HL-60/S4 treated with retinoic acid at 250 ng/mL for 4 days and 3 days (cell line): ENCODE data around the gene NOP14.
"Not testable (repeated sequence)": the region's sequence is repeated elsewhere in the genome, so short reads cannot be mapped to it uniquely, and the experiment has no call there.

Experiments
- in situ Hi-C: fragments of 300-500 bp; cut with MboI; formaldehyde crosslinking; loops from 2 replicates; pipeline ENCODE4 v1.7.0; 2022; ENCODE audit warnings: low sequenced_read_pairs

Gene NOP14

DNA sequence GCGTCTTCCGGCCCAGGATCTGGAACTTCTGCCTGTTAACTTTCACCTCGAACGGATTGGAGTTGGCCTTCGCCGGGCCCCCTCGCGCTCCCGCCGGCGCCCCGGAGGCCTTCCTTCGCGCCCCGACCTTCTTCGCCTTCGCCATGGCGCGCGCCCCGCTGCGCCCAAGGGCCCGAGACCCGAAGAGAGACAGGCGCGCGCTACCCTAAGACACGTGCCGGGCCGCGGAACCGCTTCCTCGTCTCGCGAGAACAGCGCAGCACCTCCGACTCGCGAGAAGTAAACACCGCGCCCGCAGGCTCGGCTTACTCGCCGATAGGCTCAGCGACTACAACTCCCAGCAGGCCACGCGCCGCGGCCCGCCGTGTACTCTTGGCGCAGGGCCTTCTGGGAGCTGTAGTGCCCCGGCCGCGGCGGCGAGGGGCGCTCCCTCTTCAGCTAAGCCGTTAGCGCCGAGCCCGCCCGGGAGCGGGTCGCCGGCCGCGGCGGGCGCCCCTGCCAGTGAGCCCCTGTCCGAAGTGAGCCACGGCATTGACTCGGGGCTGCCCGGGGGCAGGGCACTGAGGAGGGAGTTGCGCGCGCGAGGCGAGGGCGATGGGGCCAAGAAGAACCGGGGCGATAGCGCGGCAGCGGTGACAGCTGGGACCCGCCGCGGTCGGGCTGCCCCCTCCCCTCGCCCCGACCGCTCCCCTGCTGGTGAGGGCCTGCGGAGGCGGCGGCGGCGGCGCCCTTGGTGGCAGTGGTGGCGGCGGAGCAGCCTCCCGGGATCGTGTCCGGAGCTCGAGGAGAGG is at the start of gene NOP14, which contains the start of gene GRK4:
NOP14 (minus strand) TSS at position 232 of the 791 bp plus-strand sequence; CDS start at position 145, 87 bp downstream.
GRK4 (plus strand) TSS at position 397 of the 791 bp plus-strand sequence. CDS start 500 bp downstream, outside the sequence.
- in situ Hi-C loops: no loop called here

DNA sequence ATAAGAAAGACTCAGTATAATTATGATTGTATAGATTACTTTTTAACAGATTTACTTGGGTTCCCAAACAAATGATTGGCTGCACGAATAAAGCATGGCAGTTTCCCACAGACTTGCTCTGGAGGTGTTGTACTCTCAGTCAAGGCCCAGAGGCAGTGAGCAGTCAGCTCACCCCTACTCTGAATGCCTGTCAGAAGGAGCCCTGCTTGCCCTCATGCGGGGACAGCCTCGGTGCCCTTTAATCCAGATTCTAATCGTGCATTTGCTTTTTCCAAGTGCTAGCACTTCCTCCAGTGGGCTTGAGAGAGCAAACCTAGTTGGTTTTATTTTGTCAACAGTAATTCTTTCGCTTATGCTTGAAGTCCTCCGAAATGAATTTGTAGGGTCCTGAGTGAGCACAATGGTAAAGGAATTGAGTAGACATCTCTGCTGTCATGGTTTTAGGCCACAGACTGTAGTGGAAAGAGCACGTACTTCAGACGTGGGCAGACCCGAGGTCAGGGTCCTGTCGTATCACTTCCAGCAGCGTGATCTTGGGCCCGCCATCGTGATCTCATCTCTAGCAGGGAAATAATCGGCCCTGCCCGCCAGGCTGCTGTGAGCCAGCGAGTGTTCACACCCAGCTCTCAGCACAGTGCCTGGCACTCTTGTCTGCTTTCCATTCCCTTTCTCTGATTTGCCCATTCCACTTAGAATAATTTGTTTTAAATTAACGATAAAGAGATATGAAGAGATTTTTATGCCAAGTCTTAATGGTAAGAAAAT is 48.4 kb upstream of the NOP14 start:
- in situ Hi-C loops: no loop called here

DNA sequence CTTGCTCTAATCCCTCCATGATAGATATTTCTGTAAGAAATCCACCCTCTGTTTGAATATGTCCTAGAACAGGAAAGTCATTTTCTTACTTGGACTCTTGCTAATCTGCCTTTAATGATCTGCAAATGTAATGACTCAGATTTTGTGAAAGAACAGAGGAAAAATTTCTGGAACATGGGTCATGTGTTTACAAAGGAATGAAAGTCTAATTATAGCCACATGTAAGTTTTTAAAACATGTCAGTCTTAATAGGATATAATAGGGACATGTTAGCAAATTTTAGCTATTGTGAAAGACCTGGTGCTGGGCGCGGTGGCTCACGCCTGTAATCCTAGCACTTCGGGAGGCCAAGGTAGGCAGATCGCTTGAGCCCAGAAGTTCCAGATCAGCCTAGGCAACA is 47.8 kb upstream of the NOP14 start:
- in situ Hi-C loops: no loop called here

DNA sequence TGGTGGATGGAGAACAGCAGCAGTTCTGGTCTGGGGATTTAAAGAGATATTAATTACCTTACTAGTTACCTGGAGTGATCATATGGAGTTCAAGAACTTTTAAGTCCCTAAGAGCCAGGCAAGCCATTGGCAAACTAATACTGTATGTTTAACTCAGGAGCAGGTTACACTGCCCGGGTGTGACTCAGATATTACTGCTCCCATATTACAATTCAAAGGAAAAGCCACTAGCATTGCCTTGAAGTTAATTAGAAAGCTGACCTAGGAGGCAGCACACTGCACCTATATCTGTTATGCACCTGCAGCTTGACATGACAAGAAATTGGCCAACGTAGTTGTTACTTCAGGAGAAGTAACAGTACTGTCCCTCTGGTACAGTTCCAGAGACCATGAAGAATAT is 47.4 kb upstream of the NOP14 start:
- in situ Hi-C loops: no loop called here

DNA sequence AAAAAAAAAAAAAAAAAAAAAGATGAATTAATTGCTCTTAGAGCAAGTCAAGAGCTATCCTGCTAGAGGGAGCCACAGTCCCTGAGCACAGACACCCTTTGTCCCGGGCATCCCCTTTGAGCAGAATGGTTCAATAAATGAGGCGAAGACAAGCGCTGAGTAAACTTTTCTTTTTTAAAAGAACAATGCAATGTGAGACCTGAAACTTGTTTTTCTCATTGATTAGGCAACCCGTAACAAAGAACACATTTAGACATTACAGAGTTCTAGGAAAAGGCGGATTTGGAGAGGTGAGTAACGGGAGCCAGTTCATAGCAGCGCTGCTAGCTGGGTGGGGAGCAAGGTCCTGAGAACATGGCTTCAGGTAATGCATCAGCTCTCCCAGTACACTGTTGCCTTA is 46.2 kb upstream of the NOP14 start:
- in situ Hi-C loops: no loop called here

DNA sequence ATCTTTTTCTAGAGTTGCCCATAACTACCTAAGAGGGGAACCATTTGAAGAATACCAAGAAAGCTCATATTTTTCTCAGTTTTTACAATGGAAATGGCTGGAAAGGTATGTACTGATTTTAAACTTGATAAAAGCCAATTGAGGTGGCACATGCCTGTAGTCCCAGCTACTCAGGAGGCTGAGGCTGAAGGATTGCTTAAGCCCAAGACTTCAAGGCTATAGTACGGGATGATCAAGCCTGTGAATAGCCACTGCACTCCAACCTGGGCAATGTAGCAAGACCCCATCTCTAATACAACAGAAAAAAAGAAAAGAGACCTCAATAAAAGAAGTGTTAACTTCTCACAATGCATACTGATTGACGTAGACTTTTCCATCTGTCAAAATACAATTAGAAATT is 44.5 kb upstream of the NOP14 start:
- in situ Hi-C loops: no loop called here

DNA sequence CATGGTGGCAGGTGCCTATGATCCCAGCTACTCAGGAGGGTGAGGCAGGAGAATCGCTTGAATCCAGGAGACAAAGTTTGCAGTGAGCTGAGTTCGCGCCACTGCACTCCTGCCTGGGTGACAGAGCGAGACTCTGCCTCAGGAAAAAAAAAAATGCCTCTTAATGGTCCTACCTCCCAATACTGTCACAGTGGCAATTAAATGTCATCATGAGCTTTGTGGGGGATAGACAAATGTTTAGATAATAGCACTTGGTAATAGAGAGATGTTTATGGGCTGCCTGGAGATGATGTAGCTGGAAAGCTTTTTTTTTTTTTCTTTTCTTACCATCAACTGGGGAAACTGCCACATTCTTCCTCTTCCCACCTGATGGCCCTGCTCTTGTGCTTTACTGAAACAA is 33.2 kb upstream of the NOP14 start:
- in situ Hi-C loops: no loop called here

DNA sequence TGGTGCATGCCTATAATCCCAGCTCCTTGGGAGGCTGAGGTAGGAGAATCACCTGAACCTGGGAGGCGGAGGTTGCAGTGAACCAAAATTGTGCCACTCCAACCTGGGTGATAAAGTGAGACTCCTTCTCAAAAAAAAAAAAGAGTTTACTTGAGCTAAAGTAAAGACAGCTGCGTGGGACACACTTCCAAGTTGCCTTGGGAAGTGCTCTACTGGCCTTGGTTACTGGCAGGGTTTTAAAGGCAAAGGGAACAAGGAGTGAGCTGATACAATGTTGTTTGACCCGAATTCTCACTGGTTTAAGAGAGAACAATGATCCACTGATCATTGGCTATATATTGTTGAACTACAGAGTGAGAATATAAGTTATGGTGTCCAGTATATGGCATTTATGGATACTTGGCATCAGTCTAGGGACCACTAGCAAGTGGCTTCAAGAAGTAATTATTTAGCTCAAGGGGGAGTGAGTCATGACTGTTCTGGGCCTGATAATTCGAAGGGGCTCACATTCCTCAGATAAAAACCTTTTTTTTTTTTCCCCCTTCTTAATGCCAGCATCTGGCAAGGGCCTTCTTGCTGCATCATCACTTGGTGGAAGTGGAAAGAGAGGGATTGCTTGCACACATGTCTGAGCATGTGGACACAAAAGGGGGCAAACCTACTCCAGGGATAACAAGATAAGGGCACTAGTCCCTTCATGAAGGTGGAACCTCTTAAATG is 32.5 kb upstream of the NOP14 start:
- in situ Hi-C loops: no loop called here

DNA sequence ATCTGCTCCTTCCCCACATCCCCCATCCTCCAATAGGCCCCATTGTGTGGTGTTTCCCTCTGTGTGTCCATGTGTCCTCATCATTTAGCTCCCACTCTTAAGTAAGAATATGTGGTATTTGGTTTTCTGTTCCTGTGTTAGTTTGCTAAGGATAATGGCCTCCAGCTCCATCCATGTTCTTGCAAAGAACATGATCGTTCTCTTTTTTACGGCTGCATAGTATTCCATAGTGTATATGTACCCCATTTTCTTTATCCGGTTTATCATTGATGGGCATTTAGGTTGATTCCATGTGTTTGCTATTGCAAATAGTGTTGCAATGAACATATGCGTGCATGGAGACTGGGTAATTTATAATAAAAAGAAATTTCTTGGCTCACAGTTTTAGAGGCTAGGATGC is 31.7 kb upstream of the NOP14 start:
- in situ Hi-C loops: no loop called here

DNA sequence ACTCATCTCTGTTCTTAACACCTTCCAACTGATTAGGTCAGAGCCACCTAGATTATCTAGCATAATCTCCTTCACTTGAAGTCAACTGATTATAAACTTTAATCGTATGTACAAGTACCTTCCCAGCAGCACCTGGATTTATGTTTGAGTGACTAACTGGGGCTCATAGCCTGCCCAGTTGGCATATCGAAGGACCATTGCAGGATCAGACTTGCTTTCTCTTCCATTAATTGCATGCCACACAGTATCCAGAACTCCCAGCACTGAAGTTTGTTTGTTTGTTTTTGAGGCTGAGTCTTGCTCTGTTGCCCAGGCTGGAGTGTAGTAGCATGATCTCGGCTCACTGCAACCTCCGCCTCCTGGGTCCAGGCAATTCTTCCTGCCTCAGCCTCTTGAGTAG is 28.0 kb upstream of the NOP14 start:
- in situ Hi-C loops: no loop called here

DNA sequence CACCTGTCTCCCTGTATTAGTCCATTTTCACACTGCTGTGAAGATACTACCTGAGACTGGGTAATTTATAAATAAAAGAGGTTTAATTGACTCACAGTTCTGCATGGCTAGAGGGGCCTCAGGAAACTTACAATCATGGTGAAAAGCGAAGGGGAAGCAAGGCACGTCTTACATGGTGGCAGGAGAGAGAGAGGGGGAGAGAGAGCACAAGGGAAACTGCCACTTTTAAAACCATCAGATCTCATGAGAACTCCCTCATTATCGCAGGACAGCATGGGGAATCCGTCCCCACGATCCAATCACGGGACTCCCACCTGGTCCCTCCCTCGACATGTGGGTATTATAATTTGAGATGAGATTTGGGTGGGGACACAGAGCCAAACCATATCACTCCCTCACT is 20.5 kb upstream of the NOP14 start:
- in situ Hi-C loops: not testable (repeated sequence)

DNA sequence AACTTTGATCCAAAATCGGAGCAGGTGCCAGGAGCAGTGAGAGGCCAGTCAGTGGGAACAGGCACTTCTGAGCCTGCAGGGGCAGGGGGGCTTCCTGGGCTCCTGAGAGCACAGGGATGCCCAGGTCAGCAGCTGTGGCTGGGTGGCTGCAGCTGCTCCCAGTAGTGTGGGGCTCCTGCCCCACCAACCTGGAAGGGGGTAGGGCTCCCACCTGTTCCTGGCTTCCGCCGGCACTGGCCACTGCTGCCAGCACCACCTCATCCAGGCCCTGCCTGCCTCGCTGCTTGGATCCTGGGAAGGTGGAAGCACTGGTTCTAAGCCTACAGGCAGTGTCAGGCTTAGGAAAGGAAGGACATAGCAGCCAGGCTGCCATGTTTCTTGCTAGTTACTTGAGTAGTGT is 18.8 kb upstream of the NOP14 start:
- in situ Hi-C loops: no loop called here

DNA sequence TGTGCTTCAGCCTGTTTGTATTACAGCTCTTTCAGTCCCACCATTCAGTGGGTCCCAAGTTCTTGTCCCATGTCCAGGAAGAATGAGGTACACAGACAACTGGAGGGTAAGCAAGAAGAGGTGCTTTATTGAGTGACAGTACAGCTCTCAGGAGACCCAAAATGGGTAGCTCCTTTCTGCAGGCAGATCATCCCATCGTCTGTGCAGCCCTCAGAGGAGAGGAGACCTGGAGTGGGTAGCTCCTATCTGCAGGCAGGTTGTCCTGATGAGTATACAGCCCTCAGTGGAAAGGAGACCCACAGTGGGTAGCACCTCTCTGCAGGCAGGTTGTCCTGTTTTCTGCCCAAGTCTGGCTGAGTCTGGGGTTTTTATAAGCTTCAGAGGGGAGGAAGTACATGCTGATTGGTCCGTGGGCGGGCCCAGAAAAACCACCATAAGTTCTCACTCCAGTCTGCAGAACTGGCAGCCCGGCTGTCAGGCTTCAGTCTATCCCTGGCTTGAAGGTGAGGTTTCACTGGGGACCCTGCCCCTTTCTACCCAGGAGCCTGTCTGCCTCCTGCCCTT is 18.1 kb upstream of the NOP14 start:
- in situ Hi-C loops: no loop called here

DNA sequence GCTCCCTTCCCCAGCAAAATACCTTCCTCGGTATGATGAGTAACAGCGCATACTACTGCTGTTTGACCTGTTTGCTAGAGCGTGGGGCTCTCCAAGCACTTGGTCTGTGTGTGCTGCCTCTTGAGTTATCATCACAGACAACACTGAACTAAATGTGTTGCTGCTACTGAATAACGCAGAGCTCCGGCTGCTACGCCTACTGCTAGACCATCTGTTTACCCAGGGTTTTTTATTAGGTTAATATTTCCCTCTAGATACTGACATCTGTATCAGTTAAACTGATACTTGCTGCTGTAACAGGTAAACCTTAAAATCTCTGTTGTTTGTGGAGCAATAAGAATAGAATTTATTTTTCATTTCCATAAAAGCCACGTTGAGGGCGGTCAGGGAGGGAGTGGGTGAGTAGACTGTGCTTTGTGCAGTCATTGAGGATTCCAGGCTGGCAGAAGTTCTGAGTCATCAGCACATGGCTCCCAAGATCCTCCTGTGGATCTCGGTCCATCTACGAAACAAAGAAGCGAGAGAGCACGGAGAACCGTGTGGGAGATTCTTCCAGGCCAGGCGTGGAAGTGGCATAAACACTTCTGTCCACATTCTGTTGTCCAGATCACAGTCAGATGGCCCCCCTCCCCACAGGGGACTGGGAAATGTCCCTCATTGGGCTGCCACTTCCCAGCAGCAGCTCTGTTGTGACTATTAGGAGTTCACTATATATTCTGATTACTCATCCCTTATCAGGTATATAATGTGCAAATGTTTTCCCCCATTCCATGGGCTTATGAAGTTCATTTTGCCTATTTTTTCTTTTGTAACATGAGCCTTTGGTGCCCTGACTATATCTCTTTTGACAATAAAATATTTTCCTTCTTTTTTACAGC is 14.2 kb upstream of the NOP14 start:
- in situ Hi-C loops: no loop called here

DNA sequence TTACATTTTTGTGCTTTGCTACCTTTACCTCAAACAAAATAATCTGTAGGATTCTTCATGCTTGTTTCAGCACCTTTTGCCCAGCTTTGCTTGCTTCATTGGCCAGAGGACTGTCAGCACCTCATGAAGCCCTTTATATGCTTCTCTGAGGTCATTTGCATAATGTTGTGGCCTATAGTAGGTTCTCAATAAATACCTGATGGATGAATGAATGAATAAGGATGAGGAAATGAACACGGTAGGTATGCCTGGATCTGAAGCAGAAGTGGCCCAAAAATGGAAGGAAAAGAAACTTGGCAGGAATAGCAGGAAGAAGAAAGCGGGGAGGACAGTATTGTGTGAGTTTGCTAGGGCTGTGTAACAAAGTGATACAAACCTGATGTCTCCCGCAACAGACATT is 8.1 kb upstream of the NOP14 start:
- in situ Hi-C loops: no loop called here

DNA sequence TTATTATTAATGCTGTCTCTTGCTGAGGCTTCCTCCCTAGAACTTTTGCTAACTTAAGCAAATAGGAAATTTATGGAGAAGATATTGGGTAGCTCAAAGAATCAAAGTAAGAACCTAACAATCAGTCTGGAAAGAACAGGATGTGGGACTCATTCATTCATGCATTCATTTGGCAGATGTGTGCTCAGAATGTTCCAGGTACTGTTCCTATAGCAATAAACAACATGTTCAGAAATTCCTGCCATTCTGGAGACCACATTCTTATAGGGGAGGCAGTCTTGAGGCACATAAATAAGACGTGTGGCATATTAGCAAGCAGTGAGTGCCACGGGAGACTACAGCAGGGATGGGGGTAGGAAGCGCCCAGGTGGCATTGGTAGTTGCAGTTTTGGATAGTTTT is 5.2 kb upstream of the NOP14 start:
- in situ Hi-C loops: no loop called here

DNA sequence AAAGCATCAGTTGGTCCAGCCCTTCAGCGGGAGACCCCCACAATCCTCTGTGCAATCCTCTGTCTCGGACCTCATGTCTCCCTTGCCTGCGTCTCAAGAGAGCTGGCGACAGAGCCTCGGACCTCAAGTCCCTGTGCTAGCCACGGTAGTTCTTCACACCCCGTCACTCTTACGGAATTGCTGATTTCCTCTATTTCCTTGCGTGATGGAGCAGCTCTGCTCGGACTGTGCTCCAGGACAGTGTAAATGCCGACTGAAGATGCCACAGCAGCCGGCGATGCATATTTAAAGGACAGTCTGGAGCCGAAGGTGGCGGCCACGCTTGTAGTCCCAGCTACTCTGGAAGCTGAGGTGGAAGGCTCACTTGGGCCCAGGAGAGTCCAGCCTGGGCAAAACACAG is 2.1 kb upstream of the NOP14 start:
- in situ Hi-C loops: no loop called here

DNA sequence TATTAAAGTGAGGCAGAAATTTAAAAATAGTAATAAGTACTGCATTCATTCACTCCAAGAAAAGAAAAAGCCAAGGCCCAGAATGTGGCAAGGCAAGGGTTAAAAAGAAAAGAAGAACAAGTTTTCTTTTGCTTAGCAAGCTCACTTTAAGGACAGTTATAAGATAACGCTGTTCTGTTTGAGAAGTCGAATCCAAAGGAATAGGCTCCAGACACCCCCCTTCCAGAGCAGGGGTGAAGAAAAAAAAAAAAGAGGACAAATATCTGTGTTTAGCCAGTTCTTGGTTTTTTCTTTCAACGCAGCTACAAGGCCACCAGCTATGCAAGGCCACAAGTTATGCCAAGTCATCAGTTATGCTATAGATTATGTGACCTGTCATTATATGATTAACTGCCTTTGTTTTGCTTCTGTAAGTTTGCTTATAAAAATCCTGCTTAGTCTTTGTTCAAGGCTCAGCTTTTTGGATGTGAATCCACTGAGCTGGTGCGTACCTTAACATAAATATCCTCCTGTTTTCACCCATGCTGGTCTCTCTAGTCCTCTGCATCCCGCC is 1.6 kb upstream of the NOP14 start:
- in situ Hi-C loops: no loop called here

DNA sequence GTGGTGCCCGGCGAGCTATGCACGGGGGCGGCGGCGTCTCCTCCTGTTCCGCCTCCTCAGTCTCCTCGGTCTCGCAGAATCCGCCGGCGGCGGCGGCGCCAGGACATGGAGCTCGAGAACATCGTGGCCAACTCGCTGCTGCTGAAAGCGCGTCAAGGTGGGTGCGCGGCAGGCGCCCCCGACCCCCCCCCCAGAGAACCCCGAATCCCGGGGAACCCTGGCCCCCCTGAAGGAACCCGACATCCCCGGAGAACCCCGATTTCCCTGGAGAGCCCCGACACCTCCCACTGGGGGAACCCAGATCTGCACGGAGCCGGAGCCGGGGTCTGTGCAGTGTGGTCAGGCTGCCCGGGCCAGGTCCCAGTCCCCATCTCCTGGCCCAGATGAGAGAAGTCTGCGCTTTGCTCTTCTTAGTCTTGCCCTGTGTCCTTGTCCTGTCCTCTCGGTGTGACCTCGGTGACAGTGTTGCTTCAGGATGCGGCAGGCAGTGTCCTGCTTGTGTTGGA is 813 bp upstream of the NOP14 start:
- in situ Hi-C loops: no loop called here
